ENCODE measurements around the gene MDC1.
"Not testable (repeated sequence)": the region's sequence is repeated elsewhere in the genome, so short reads cannot be mapped to it uniquely, and the experiment has no call there.

The MDC1 gene

GRCh38 chr6:30679765-30680535, 37.1 kb downstream of the MDC1 start:
- no peak for DNase-seq (ENCODE audit: low read depth)
- no peak for TF ChIP-seq CTCF (IDR thresholded peaks at IDR 0.05; ENCODE audit: insufficient read depth, low read depth, low read length, missing control alignments)
- H3K4me3 ChIP-seq (ENCODE audit: low read length), result no peak overlapping the region

GRCh38 chr6:30678964-30679726, 37.9 kb downstream of the MDC1 start:
- peak; percentile 82 for DNase-seq (ENCODE audit: low read depth)
- peak; percentile 93 for TF ChIP-seq CTCF (IDR thresholded peaks at IDR 0.05; ENCODE audit: insufficient read depth, low read depth, low read length, missing control alignments)
- H3K4me3 ChIP-seq (ENCODE audit: low read length), result no peak overlapping the region

GRCh38 chr6:30676660-30677285, 40.3 kb downstream of the MDC1 start:
- TF ChIP-seq CTCF (IDR thresholded peaks at IDR 0.05; ENCODE audit: insufficient read depth, low read depth, low read length, missing control alignments), result no peak
- no peak overlapping the region for H3K4me3 ChIP-seq (ENCODE audit: low read length)
- no peak for DNase-seq (ENCODE audit: low read depth)

- peak; percentile 99 for DNase-seq (ENCODE audit: low read depth)
- H3K4me3 ChIP-seq (ENCODE audit: low read length), result peak within 1 kb of the TSS; percentile 87
- peak; percentile 85 for TF ChIP-seq CTCF (IDR thresholded peaks at IDR 0.05; ENCODE audit: insufficient read depth, low read depth, low read length, missing control alignments)
Observed at GRCh38 chr6:30672445-30673253, 44.4 kb downstream of the MDC1 start, which contains the start of gene DHX16. Gene DHX16 (minus strand): TSS chr6:30673006. CDS start chr6:30672841, 165 bp downstream.

GRCh38 chr6:30670760-30671527, 46.1 kb downstream of the MDC1 start:
- DNase-seq (ENCODE audit: low read depth), result no peak
- TF ChIP-seq CTCF (IDR thresholded peaks at IDR 0.05; ENCODE audit: insufficient read depth, low read depth, low read length, missing control alignments), result peak; percentile 22
- no peak overlapping the region for H3K4me3 ChIP-seq (ENCODE audit: low read length)

- DNase-seq (ENCODE audit: low read depth), result peak; percentile 28
- not testable (repeated sequence) for H3K4me3 ChIP-seq (ENCODE audit: low read length)
Observed at GRCh38 chr6:30666300-30666699, 50.8 kb downstream of the MDC1 start.
